GM18951 (cell line): ENCODE data around the gene DEFB121.
"Not testable (repeated sequence)": the region's sequence is repeated elsewhere in the genome, so short reads cannot be mapped to it uniquely, and the experiment has no call there.

Experiments
- POLR2A ChIP-seq: IDR thresholded peaks from 4 replicates; pipeline ENCODE4 v1.6.1; 2011; ENCODE audit warnings: mild to moderate bottlenecking; ENCODE audit not compliant: insufficient read length, insufficient read depth; ENCODE audit errors: extremely low read depth
- in situ Hi-C: fragments of 300-500 bp; cut with MboI; formaldehyde crosslinking; loops from one replicate; pipeline ENCODE4 v1.12.0; 2022; ENCODE audit warnings: low sequenced_read_pairs, mixed read lengths, inconsistent platforms; ENCODE audit not compliant: unreplicated experiment

Gene DEFB121

GRCh38 chr20:31414381-31414780 lies 8.4 kb upstream of the DEFB121 start:
- TF ChIP-seq POLR2A: no peak
- in situ Hi-C loops: no loop called here

GRCh38 chr20:31410011-31410410 lies 4.0 kb upstream of the DEFB121 start:
- TF ChIP-seq POLR2A: no peak
- in situ Hi-C loops: no loop called here

GRCh38 chr20:31403886-31404285 lies 2.1 kb downstream of the DEFB121 start:
- TF ChIP-seq POLR2A: no peak
- in situ Hi-C loops: no loop called here

DNA sequence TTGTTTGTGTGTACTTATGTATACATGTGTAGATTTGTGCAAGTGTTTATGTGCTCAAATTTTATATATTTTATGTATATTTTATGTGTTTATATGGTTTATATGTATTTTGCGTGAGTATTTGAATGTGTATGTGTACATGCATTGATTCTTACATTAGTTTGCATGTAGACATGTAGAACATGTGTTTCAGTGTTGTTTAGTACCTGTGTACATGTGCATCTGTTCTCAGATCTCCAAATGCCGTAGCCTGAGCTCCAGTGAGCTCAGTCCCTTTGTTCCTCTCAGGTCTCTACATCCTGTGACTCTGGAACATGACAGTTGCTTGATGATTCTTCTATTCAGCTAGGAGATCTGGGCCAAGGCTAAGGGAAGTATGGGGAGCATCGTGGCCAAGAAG lies 11.1 kb downstream of the DEFB121 start:
- in situ Hi-C loops: no loop called here
- TF ChIP-seq POLR2A: no peak

DNA sequence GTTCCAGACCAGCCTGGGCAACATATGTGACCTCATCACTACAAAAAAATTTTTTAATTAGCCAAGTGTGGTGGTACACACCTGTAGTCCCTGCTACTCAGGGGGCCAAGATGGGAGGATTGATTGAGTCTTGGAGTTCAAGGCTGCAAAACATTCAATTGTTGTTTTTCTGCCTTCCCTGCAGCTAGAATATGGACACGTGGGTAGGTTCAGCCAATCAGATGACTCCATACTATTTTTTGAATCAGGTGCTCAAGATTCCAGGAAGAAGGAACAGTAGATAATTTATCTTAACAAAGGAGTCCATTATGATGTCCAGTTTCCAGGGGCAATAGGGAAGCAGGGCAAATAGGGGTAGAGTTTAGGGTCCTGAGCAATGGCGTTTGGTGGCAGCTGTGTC lies 13.2 kb downstream of the DEFB121 start:
- TF ChIP-seq POLR2A: no peak
- in situ Hi-C loops: no loop called here

DNA sequence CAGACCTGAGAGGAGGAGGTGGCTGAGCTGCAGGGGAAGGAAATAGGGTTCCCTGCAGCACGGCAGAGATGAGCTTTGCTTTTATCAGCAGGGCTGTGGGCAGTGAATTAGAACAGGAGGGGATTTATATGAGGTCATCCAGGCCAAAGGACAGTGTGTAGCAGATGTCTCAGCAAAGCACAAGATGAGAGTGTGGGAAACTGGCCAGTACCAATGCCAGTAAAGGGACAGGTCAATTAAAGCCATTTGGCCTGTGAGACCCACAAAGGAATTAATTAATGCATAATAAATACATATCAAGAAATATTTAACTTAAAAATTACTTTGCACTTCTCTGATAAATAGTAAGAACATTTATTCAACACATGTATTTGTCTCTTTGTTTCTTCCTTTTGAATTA lies 15.5 kb downstream of the DEFB121 start, which contains the start of gene DEFB119:
TSS of gene DEFB119 (minus strand) at position 101 of the 400 bp plus-strand sequence. CDS start 107 bp downstream, outside the sequence.
- in situ Hi-C loops: no loop called here

DNA sequence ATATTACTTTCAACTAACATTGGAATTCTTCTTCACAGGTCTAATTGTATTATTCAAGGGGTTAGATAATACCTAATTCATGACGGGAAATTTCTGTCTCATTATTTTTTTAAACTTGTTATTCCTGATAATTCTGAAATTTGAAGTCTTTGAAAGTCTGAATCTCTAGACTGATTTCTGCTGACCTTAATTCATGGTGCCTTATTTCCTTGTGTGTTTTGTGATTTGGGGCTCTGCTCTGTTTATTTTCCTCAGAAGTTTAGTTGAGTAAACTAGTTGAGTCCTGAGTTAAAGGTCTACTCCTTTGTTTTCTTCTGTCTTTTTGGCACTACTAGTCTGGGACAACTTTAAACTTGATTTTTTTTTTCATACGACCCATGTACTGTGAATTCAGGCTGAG lies 31.7 kb downstream of the DEFB121 start:
- no peak for TF ChIP-seq POLR2A
- in situ Hi-C loops: no loop called here

More for the DNA sequence above, 15.5 kb downstream of the DEFB121 start, which contains the start of gene DEFB119:
- no peak for TF ChIP-seq POLR2A

DNA sequence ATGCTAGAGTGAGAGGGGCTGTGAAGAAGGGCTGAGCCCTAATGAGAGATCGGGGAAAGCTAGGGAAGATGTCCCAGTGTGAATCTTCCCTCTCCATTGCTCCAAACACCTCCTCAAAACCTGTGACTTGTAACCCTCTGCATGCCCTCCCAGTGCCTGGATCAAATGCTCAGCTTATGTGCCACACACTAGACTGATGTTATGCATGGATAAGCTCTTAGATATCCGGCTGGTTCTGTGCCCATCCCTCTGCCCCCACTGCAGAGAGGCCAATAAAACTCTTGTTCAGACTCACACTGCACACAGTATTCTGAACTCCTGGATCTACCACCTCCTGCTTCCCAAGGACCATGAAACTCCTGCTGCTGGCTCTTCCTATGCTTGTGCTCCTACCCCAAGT lies 37.7 kb downstream of the DEFB121 start, which contains the start of gene DEFB118:
TSS of gene DEFB118 (plus strand) at position 301 of the 400 bp plus-strand sequence. CDS start at position 351, 50 bp downstream.
- in situ Hi-C loops: no loop called here
- no peak for TF ChIP-seq POLR2A

DNA sequence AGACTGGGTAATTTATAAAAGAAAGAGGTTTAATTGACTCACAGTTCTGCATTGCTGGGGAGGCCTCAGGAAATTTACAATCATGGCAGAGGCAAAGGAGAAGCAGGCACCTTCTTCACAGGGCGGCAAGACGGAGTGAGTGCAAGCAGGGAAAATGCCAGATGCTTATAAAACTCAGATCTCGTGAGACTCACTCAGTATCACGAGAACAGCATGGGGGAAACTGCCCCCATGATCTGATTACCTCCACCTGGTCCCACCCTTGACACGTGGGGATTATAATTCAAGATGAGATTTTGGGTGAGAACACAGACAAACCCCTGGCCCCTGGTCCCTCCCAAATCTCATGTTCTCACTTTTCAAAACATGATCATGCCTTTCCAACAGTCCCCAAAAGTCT lies 41.7 kb downstream of the DEFB121 start:
- in situ Hi-C loops: not testable (repeated sequence)

GRCh38 chr20:31363295-31363694 lies 42.7 kb downstream of the DEFB121 start:
- no peak for TF ChIP-seq POLR2A
- in situ Hi-C loops: no loop called here

GRCh38 chr20:31355981-31356380 lies 50.0 kb downstream of the DEFB121 start:
- TF ChIP-seq POLR2A: no peak
- in situ Hi-C loops: no loop called here
